SH-SY5Y (cell line): ENCODE results near the gene PTPRT.

Experiments
- GATA2 ChIP-seq: IDR thresholded peaks from 2 replicates; pipeline ENCODE4 v1.6.1; 2011; ENCODE audit warnings: mild to moderate bottlenecking, low read depth, low read length
- GATA3 ChIP-seq: IDR thresholded peaks from 2 replicates; pipeline ENCODE4 v1.6.1; 2011; ENCODE audit warnings: low read depth, mild to moderate bottlenecking, low read length, moderate library complexity

GRCh38 chr20:42603655-42604054 is 586.1 kb downstream of the PTPRT start:
- TF ChIP-seq GATA3 (no peak), GATA2 (no peak)
